HEK293 (cell line): ENCODE data around the gene CLN3.
A peak's percentile ranks its signal among the peaks of the same experiment; 100 is the strongest.

Source experiments
- CTCF ChIA-PET: fragments of 350-600 bp; formaldehyde crosslinking; extraction: SDS; loops from one replicate; lab custom pipeline; 2021; ENCODE audit warnings: antibody characterized with exemption; lab: Yijun Ruan, JAX
- POLR2A ChIA-PET: fragments of 300-600 bp; formaldehyde crosslinking; extraction: SDS; loops from one replicate; lab custom pipeline; 2020; ENCODE audit warnings: antibody characterized with exemption, inconsistent platforms; lab: Yijun Ruan, JAX
- H3K27ac ChIP-seq: fragments of 200-500 bp; sonication (Bioruptor generic); 2 replicates; pipeline ENCODE4 v1.5.1; 2014; ENCODE audit warnings: low read depth, low read length, control low read depth, inconsistent platforms; ENCODE audit errors: extremely low read depth
- H3K36me3 ChIP-seq, 2 experiments: fragments of 200-500 bp in 1 of 2; sonication (Bioruptor generic) in 1 of 2; 1 replicate in 1 of 2; 2 replicates in 1 of 2; pipeline ENCODE4 v1.5.1; 2014 to 2017; ENCODE audit warnings: inconsistent platforms in 2 of 2, low read length in 2 of 2; ENCODE audit not compliant: control insufficient read depth in 2 of 2, insufficient read depth in 1 of 2
- H3K4me1 ChIP-seq: fragments of 200-500 bp; sonication (Bioruptor generic); 2 replicates; pipeline ENCODE4 v1.5.1; 2014; ENCODE audit warnings: mild to moderate bottlenecking, low read length, inconsistent platforms; ENCODE audit not compliant: control insufficient read depth, insufficient read depth
- H3K4me3 ChIP-seq: 2 replicates; pipeline ENCODE4 v1.5.1; 2011; ENCODE audit warnings: low read depth, mild to moderate bottlenecking, control low read depth, low read length, moderate library complexity
- H3K9me3 ChIP-seq: fragments of 200-500 bp; sonication (Bioruptor generic); 2 replicates; pipeline ENCODE4 v1.5.1; 2014; ENCODE audit warnings: low read depth, low read length, inconsistent platforms; ENCODE audit not compliant: control insufficient read depth, insufficient read depth
- BCL11A ChIP-seq: fragments of 450-650 bp; formaldehyde crosslinking; IDR thresholded peaks from 2 replicates; pipeline ENCODE4 v1.5.1; 2016; ENCODE audit warnings: low read depth, missing biosample characterization, missing genetic modification characterization
- GLIS1 ChIP-seq: fragments of 450-650 bp; formaldehyde crosslinking; IDR thresholded peaks from 2 replicates; pipeline ENCODE4 v1.5.1; 2016; ENCODE audit warnings: missing biosample characterization, missing genetic modification characterization
- HOXC10 ChIP-seq: sonication (generic); formaldehyde crosslinking; IDR thresholded peaks from 2 replicates; pipeline ENCODE4 v1.8.1; 2023; ENCODE audit warnings: mild to moderate bottlenecking, missing genetic modification reagents
- KLF10 ChIP-seq: fragments of 450-650 bp; IDR thresholded peaks from 2 replicates; pipeline ENCODE4 v1.5.1; 2018; ENCODE audit warnings: missing biosample characterization, mild to moderate bottlenecking, missing genetic modification characterization
- OSR2 ChIP-seq: fragments of 450-650 bp; formaldehyde crosslinking; IDR thresholded peaks from 2 replicates; pipeline ENCODE4 v1.5.1; 2016; ENCODE audit warnings: missing biosample characterization, missing genetic modification characterization
- PATZ1 ChIP-seq: fragments of 450-650 bp; formaldehyde crosslinking; IDR thresholded peaks from 2 replicates; pipeline ENCODE4 v1.5.1; 2016; ENCODE audit warnings: missing biosample characterization, missing genetic modification characterization
- SP7 ChIP-seq: fragments of 450-650 bp; formaldehyde crosslinking; IDR thresholded peaks from 2 replicates; pipeline ENCODE4 v1.5.1; 2016; ENCODE audit warnings: missing biosample characterization, missing genetic modification characterization
- TRIM28 ChIP-seq: IDR thresholded peaks from 2 replicates; pipeline ENCODE4 v1.6.1; 2011; ENCODE audit warnings: low read length, control low read depth, borderline replicate concordance
- ZBTB10 ChIP-seq: fragments of 450-650 bp; formaldehyde crosslinking; IDR thresholded peaks from 2 replicates; pipeline ENCODE4 v1.5.1; 2016; ENCODE audit warnings: missing biosample characterization, missing genetic modification characterization
- ZBTB17 ChIP-seq: fragments of 450-650 bp; formaldehyde crosslinking; IDR thresholded peaks from 2 replicates; pipeline ENCODE4 v1.5.1; 2016; ENCODE audit warnings: missing biosample characterization, missing genetic modification characterization
- ZBTB20 ChIP-seq: fragments of 450-650 bp; formaldehyde crosslinking; IDR thresholded peaks from 2 replicates; pipeline ENCODE4 v1.5.1; 2016; ENCODE audit warnings: missing biosample characterization, missing genetic modification characterization
- ZBTB21 ChIP-seq: fragments of 450-650 bp; formaldehyde crosslinking; IDR thresholded peaks from 2 replicates; pipeline ENCODE4 v1.5.1; 2017; ENCODE audit warnings: missing biosample characterization, missing genetic modification characterization
- ZBTB7A ChIP-seq: fragments of 450-650 bp; formaldehyde crosslinking; IDR thresholded peaks from 2 replicates; pipeline ENCODE4 v1.5.1; 2016; ENCODE audit warnings: low read depth, missing biosample characterization, missing genetic modification characterization
- ZBTB8A ChIP-seq: fragments of 450-650 bp; formaldehyde crosslinking; IDR thresholded peaks from 2 replicates; pipeline ENCODE4 v1.5.1; 2016; ENCODE audit warnings: missing biosample characterization, missing genetic modification characterization
- ZEB2 ChIP-seq: fragments of 450-650 bp; formaldehyde crosslinking; IDR thresholded peaks from 2 replicates; pipeline ENCODE4 v1.5.1; 2016; ENCODE audit warnings: missing biosample characterization, missing genetic modification characterization
- ZFP69B ChIP-seq: fragments of 450-650 bp; formaldehyde crosslinking; IDR thresholded peaks from 2 replicates; pipeline ENCODE4 v1.5.1; 2016; ENCODE audit warnings: missing biosample characterization, missing genetic modification characterization
- ZNF221 ChIP-seq: fragments of 450-650 bp; formaldehyde crosslinking; IDR thresholded peaks from 2 replicates; pipeline ENCODE4 v1.5.1; 2017; ENCODE audit warnings: missing biosample characterization, missing genetic modification characterization, borderline replicate concordance
- ZNF24 ChIP-seq: fragments of 450-650 bp; formaldehyde crosslinking; IDR thresholded peaks from 2 replicates; pipeline ENCODE4 v1.5.1; 2016; ENCODE audit warnings: missing biosample characterization, missing genetic modification characterization
- ZNF311 ChIP-seq: fragments of 450-650 bp; formaldehyde crosslinking; IDR thresholded peaks from 2 replicates; pipeline ENCODE4 v1.5.1; 2017; ENCODE audit warnings: missing biosample characterization, missing genetic modification characterization, borderline replicate concordance
- ZNF366 ChIP-seq: fragments of 450-650 bp; formaldehyde crosslinking; conservative IDR thresholded peaks from 2 replicates; pipeline ENCODE4 v1.5.1; 2016; ENCODE audit warnings: missing biosample characterization, missing genetic modification characterization
- ZNF394 ChIP-seq: fragments of 450-650 bp; formaldehyde crosslinking; IDR thresholded peaks from 2 replicates; pipeline ENCODE4 v1.5.1; 2016; ENCODE audit warnings: missing biosample characterization, missing genetic modification characterization, mild to moderate bottlenecking, moderate library complexity, borderline replicate concordance
- ZNF558 ChIP-seq: fragments of 450-650 bp; formaldehyde crosslinking; IDR thresholded peaks from 2 replicates; pipeline ENCODE4 v1.5.1; 2016; ENCODE audit warnings: missing biosample characterization, missing genetic modification characterization
- ZNF585B ChIP-seq: fragments of 450-650 bp; formaldehyde crosslinking; IDR thresholded peaks from 2 replicates; pipeline ENCODE4 v1.5.1; 2016; ENCODE audit warnings: missing biosample characterization, missing genetic modification characterization
- ZNF610 ChIP-seq: fragments of 450-650 bp; formaldehyde crosslinking; IDR thresholded peaks from 2 replicates; pipeline ENCODE4 v1.5.1; 2016; ENCODE audit warnings: missing biosample characterization, missing genetic modification characterization, borderline replicate concordance
- ZNF629 ChIP-seq: fragments of 450-650 bp; formaldehyde crosslinking; IDR thresholded peaks from 2 replicates; pipeline ENCODE4 v1.5.1; 2017; ENCODE audit warnings: missing biosample characterization, missing genetic modification characterization
- ZNF843 ChIP-seq: fragments of 450-650 bp; formaldehyde crosslinking; IDR thresholded peaks from 2 replicates; pipeline ENCODE4 v1.5.1; 2016; ENCODE audit warnings: missing biosample characterization, missing genetic modification characterization
- TF ChIP-seq, protein P1 (sequence below): fragments of 450-650 bp; formaldehyde crosslinking; IDR thresholded peaks from 2 replicates; pipeline ENCODE4 v1.5.1; 2016; ENCODE audit warnings: missing biosample characterization, missing genetic modification characterization

CLN3 gene

GRCh38 chr16:28540346-28540745 is 48.5 kb upstream of the CLN3 start:
- CTCF ChIA-PET = interaction anchor here (0.5 kb wide), 1 partner anchor 243 kb away, joined by 3 read pairs; no protein-coding TSS in a partner anchor
- no peak overlapping the region for H3K4me3 ChIP-seq
- POLR2A ChIA-PET = interaction anchor here (1.0 kb wide), 1 partner anchor 48 kb away, joined by 5 read pairs; the partner anchor contains the start of gene CLN3
- TF ChIP-seq BCL11A (tag by site-specific recombination) (no peak), KLF10 (tag by site-specific recombination) (no peak), ZNF585B (tag by site-specific recombination) (no peak), ZNF629 (tag by site-specific recombination) (no peak)
- no peaks in the 10 kb centered on the region for H3K4me1 ChIP-seq
- no peaks in the 10 kb centered on the region for H3K9me3 ChIP-seq
- H3K36me3 ChIP-seq = no peaks in the 10 kb centered on the region
- H3K27ac ChIP-seq = no peak overlapping the region

- CTCF ChIA-PET = no interaction called here
- no peaks in the 10 kb centered on the region for H3K36me3 ChIP-seq
- no peaks in the 10 kb centered on the region for H3K4me1 ChIP-seq
- no peaks in the 10 kb centered on the region for H3K9me3 ChIP-seq
- no peak within 1 kb of the TSS for H3K4me3 ChIP-seq
- POLR2A ChIA-PET = interaction anchor here (0.6 kb wide), 2 partner anchors 9 to 49 kb away, joined by 3 to 5 read pairs; no protein-coding TSS in a partner anchor
- peak within 1 kb of the TSS; percentile 45; the same call in 1 of the 2 replicates for H3K27ac ChIP-seq
- TF ChIP-seq, protein P1, sequence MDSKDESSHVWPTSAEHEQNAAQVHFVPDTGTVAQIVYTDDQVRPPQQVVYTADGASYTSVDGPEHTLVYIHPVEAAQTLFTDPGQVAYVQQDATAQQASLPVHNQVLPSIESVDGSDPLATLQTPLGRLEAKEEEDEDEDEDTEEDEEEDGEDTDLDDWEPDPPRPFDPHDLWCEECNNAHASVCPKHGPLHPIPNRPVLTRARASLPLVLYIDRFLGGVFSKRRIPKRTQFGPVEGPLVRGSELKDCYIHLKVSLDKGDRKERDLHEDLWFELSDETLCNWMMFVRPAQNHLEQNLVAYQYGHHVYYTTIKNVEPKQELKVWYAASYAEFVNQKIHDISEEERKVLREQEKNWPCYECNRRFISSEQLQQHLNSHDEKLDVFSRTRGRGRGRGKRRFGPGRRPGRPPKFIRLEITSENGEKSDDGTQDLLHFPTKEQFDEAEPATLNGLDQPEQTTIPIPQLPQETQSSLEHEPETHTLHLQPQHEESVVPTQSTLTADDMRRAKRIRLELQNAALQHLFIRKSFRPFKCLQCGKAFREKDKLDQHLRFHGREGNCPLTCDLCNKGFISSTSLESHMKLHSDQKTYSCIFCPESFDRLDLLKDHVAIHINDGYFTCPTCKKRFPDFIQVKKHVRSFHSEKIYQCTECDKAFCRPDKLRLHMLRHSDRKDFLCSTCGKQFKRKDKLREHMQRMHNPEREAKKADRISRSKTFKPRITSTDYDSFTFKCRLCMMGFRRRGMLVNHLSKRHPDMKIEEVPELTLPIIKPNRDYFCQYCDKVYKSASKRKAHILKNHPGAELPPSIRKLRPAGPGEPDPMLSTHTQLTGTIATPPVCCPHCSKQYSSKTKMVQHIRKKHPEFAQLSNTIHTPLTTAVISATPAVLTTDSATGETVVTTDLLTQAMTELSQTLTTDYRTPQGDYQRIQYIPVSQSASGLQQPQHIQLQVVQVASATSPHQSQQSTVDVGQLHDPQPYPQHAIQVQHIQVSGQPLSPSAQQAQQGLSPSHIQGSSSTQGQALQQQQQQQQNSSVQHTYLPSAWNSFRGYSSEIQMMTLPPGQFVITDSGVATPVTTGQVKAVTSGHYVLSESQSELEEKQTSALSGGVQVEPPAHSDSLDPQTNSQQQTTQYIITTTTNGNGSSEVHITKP = peak; percentile 74
- no peak for TF ChIP-seq GLIS1 (tag by site-specific recombination)
- no peak for TF ChIP-seq TRIM28
- peak; percentile 59 for TF ChIP-seq PATZ1 (tag by site-specific recombination)
- TF ChIP-seq ZNF24 (tag by site-specific recombination) = peak; percentile 56
- TF ChIP-seq SP7 (tag by site-specific recombination) = peak; percentile 74; the same call in 1 of the 2 replicates
- TF ChIP-seq ZFP69B (tag by site-specific recombination) = peak; percentile 67; the same call in 1 of the 2 replicates
- TF ChIP-seq ZNF366 = peak; percentile 54
- peak; percentile 94 for TF ChIP-seq ZBTB17 (tag by site-specific recombination)
- peak; percentile 72 for TF ChIP-seq ZBTB8A (tag by site-specific recombination)
- TF ChIP-seq ZBTB7A (tag by site-specific recombination) = no peak
- no peak for TF ChIP-seq HOXC10 (CRISPR knock-in tag)
- TF ChIP-seq ZNF221 (tag by site-specific recombination) = no peak
- TF ChIP-seq ZBTB10 (tag by site-specific recombination) = no peak
- TF ChIP-seq ZNF610 = no peak
- peak; percentile 66 for TF ChIP-seq ZEB2 (tag by site-specific recombination)
- peak; percentile 51; the same call in 1 of the 2 replicates for TF ChIP-seq ZNF394 (tag by site-specific recombination)
- TF ChIP-seq ZBTB21 (tag by site-specific recombination) = no peak
- TF ChIP-seq ZNF558 (tag by site-specific recombination) = peak; percentile 46; the same call in 1 of the 2 replicates
- TF ChIP-seq OSR2 = no peak
- no peak for TF ChIP-seq ZNF311
- peak; percentile 25; the same call in 1 of the 2 replicates for TF ChIP-seq ZBTB20
- TF ChIP-seq ZNF843 = no peak
Measured at GRCh38 chr16:28538733-28539596, 47.1 kb upstream of the CLN3 start, which contains the start of gene NUPR1. Gene NUPR1 (minus strand): TSS chr16:28538974. CDS start chr16:28538907, 67 bp downstream.
